Measurements from ENCODE around the gene FBXW11. TPM values are rescaled to one million over a fixed set of nuclear protein-coding genes. Genes with fewer than 3 reads are reported as not detected.

The FBXW11 gene
- total RNA-seq, 1 experiment from 2014 or later = 52.0 TPM

GRCh38 chr5:171951218-171951617, 55.2 kb downstream of the FBXW11 start:
- peaks cover 92% of the 10 kb centered on the region for H3K79me2 ChIP-seq (ENCODE audit: insufficient read depth, low read length)
- POLR2A ChIA-PET = no interaction called here

GRCh38 chr5:171946000-171946781, 60.2 kb downstream of the FBXW11 start:
- no peak for DNase-seq (ENCODE audit: low read depth, low spot score)
- peaks cover 78% of the 10 kb centered on the region for H3K79me2 ChIP-seq (ENCODE audit: insufficient read depth, low read length)
- BruUV-seq (replicated peaks) = no TSS peak
- no peak overlapping the region for H3K4me2 ChIP-seq (ENCODE audit: low read length)
- H3K27me3 ChIP-seq (ENCODE audit: insufficient read depth, low read length) = no peaks in the 10 kb centered on the region
- ChIA-PET POLR2A (interaction anchor here (1.3 kb wide), 1 partner anchor 59 kb away, joined by 3 read pairs; no protein-coding TSS in a partner anchor), CTCF (no interaction called here), RAD21 (ENCODE audit: low non-redundant PET in 1 of 2, low total read pairs in 2 of 2, uncharacterized antibody in 2 of 2, unreplicated experiment in 2 of 2) (no interaction called here)
- H3K4me1 ChIP-seq (ENCODE audit: control insufficient read depth in 1 of 2, insufficient read depth in 2 of 2, low read length in 2 of 2) = peaks cover 0 to 9% of the 10 kb centered on the region in 2 experiments; a peak in 1 of 4 replicates
- H3K36me3 ChIP-seq (ENCODE audit: control insufficient read depth in 1 of 2, insufficient read depth in 2 of 2, low read length in 2 of 2) = no peaks in the 10 kb centered on the region
- ATAC-seq = no peak; the same call in 1 of the 2 replicates
- no peak for TF ChIP-seq ELF1 (IDR thresholded peaks at IDR 0.05; ENCODE audit: borderline replicate concordance, low read depth)
- TF ChIP-seq MAX (IDR thresholded peaks at IDR 0.05) = no peak
- peak in 2 of 3 experiments; percentile 6 to 23; a peak in 1 of 6 replicates for TF ChIP-seq CTCF (IDR thresholded peaks at IDR 0.05 in 2 of 3, conservative IDR thresholded peaks at IDR 0.05 in 1 of 3; ENCODE audit: borderline replicate concordance in 1 of 3, insufficient read depth in 1 of 3, low read depth in 2 of 3, low read length in 2 of 3)
- TF ChIP-seq TCF7L2 (IDR thresholded peaks at IDR 0.05; ENCODE audit: borderline replicate concordance, extremely low read depth, insufficient read depth, insufficient read length) = no peak
- no peak overlapping the region for H2AFZ ChIP-seq (ENCODE audit: low read depth, low read length, poor library complexity, severe bottlenecking)
- H3K9me3 ChIP-seq (ENCODE audit: control insufficient read depth in 1 of 2, insufficient read depth in 1 of 2, low read depth in 1 of 2, low read length in 2 of 2) = no peaks in the 10 kb centered on the region
- intact Hi-C loops (cut with micrococcal nuclease) = no loop called here
- H3K9me2 ChIP-seq (ENCODE audit: insufficient read depth) = no peaks in the 10 kb centered on the region
- H4K20me1 ChIP-seq (ENCODE audit: insufficient read depth) = peaks cover 10% of the 10 kb centered on the region; the same call in 1 of the 2 replicates
- H3K27ac ChIP-seq (ENCODE audit: low read depth, low read length) = no peak overlapping the region
- no peak overlapping the region for H3K4me3 ChIP-seq (replicated peaks in 1 of 2; ENCODE audit: low read depth in 1 of 2, low read length in 2 of 2)
- no peak overlapping the region for H3K9ac ChIP-seq (ENCODE audit: low read length)

More at GRCh38 chr5:171951218-171951617, 55.2 kb downstream of the FBXW11 start:
- Histone ChIP-seq H3K9ac (ENCODE audit: low read length) (no peak overlapping the region), H3K36me3 (ENCODE audit: control insufficient read depth in 1 of 2, insufficient read depth in 2 of 2, low read length in 2 of 2) (no peaks in the 10 kb centered on the region), H3K9me3 (ENCODE audit: control insufficient read depth in 1 of 2, insufficient read depth in 1 of 2, low read depth in 1 of 2, low read length in 2 of 2) (no peaks in the 10 kb centered on the region), H3K4me1 (ENCODE audit: control insufficient read depth in 1 of 2, insufficient read depth in 2 of 2, low read length in 2 of 2) (peaks cover 35 to 39% of the 10 kb centered on the region in 2 experiments), H3K9me2 (ENCODE audit: insufficient read depth) (no peaks in the 10 kb centered on the region), H3K4me3 (replicated peaks in 1 of 2; ENCODE audit: low read depth in 1 of 2, low read length in 2 of 2) (no peak overlapping the region), H4K20me1 (ENCODE audit: insufficient read depth) (peaks cover 7% of the 10 kb centered on the region; the same call in 1 of the 2 replicates), H3K27me3 (ENCODE audit: insufficient read depth, low read length) (no peaks in the 10 kb centered on the region), H3K4me2 (ENCODE audit: low read length) (no peak overlapping the region), H3K27ac (ENCODE audit: low read depth, low read length) (no peak overlapping the region), H2AFZ (ENCODE audit: low read depth, low read length, poor library complexity, severe bottlenecking) (no peak overlapping the region)
- BruUV-seq (replicated peaks) = no TSS peak
- 0 out of 2 replicates have a peak, but pooled peaks have one; percentile 14 for TF ChIP-seq ATF3 (IDR thresholded peaks at IDR 0.05)
- no peak for TF ChIP-seq EZH2phosphoT487 (IDR thresholded peaks at IDR 0.05; ENCODE audit: borderline replicate concordance)
- ChIA-PET CTCF (no interaction called here), RAD21 (ENCODE audit: low non-redundant PET in 1 of 2, low total read pairs in 2 of 2, uncharacterized antibody in 2 of 2, unreplicated experiment in 2 of 2) (no interaction called here)
- ATAC-seq (no peak), DNase-seq (ENCODE audit: low read depth, low spot score) (no peak)
- intact Hi-C loops (cut with micrococcal nuclease) = no loop called here
